HG03571 (cell line): ENCODE data around the gene APBA2.
"Not testable (repeated sequence)": the region's sequence is repeated elsewhere in the genome, so short reads cannot be mapped to it uniquely, and the experiment has no call there.

Experiments used
- ATAC-seq: cut with Tn5 transposase; IDR thresholded peaks from one replicate; pipeline ENCODE4 v1.9.1; 2021; ENCODE audit not compliant: unreplicated experiment

The APBA2 gene

GRCh38 chr15:29142129-29142747, 256.5 kb downstream of the APBA2 start:
- peak; percentile 50 for ATAC-seq

- no peak for ATAC-seq
These were observed 257.5 kb downstream of the APBA2 start for GRCh38 chr15:29143293-29143692.

- ATAC-seq, result peak; percentile 56
These were observed 258.3 kb downstream of the APBA2 start for GRCh38 chr15:29143909-29144635.

- no peak for ATAC-seq
These were observed 263.9 kb downstream of the APBA2 start for GRCh38 chr15:29149738-29150075.

- ATAC-seq, result no peak
These were observed 265.0 kb downstream of the APBA2 start for GRCh38 chr15:29150515-29151483.

GRCh38 chr15:29151484-29151857, 265.7 kb downstream of the APBA2 start:
- no peak for ATAC-seq

GRCh38 chr15:29156521-29156920, 270.7 kb downstream of the APBA2 start:
- ATAC-seq, result no peak

GRCh38 chr15:29159771-29160455, 274.1 kb downstream of the APBA2 start:
- ATAC-seq, result no peak

- ATAC-seq, result no peak
These were observed 276.6 kb downstream of the APBA2 start for GRCh38 chr15:29162411-29162810.

GRCh38 chr15:29167122-29167521, 281.3 kb downstream of the APBA2 start:
- not testable (repeated sequence) for ATAC-seq
